ENCODE data around the gene TARS3.

- TF ChIP-seq CTCF (IDR thresholded peaks at IDR 0.05) (no peak), POLR2A (IDR thresholded peaks at IDR 0.05) (no peak), POLR2AphosphoS5 (IDR thresholded peaks at IDR 0.05; ENCODE audit: insufficient read depth in 1 of 2, low read depth in 1 of 2) (no peak)
Measured at GRCh38 chr15:101718896-101719295, 5.4 kb downstream of the TARS3 start.

Measured in vagina (tissue), 2 donors.